Neural progenitor cell (in vitro differentiated cells): ENCODE data around the gene SLC43A2. TPM values are rescaled to one million over a fixed set of nuclear protein-coding genes. Genes with fewer than 3 reads are reported as not detected.

Experiments used
- DNase-seq: peaks from one replicate; pipeline ENCODE4 v3.0.0-alpha.2; 2016; ENCODE audit warnings: low spot score
- H2AFZ ChIP-seq: fragments of 200-600 bp; sonication (generic); replicated peaks from 2 replicates; pipeline ENCODE4 v1.6.1; 2016; ENCODE audit warnings: antibody characterized with exemption
- H3F3A ChIP-seq: fragments of 200-600 bp; sonication (generic); 2 replicates; pipeline ENCODE4 v1.6.1; 2016; ENCODE audit warnings: antibody characterized with exemption, low read depth
- H3K27ac ChIP-seq: fragments of 200-600 bp; sonication (generic); 2 replicates; pipeline ENCODE4 v1.5.1; 2016; ENCODE audit warnings: mild to moderate bottlenecking
- H3K27me3 ChIP-seq: fragments of 200-600 bp; sonication (generic); 2 replicates; pipeline ENCODE4 v1.6.1; 2016; ENCODE audit warnings: mild to moderate bottlenecking, moderate library complexity
- H3K36me3 ChIP-seq: fragments of 200-600 bp; sonication (generic); 2 replicates; pipeline ENCODE4 v1.5.1; 2016
- H3K4me1 ChIP-seq: fragments of 200-600 bp; sonication (generic); 2 replicates; pipeline ENCODE4 v1.6.1; 2016; ENCODE audit warnings: mixed run types
- H3K4me2 ChIP-seq: fragments of 200-600 bp; sonication (generic); 2 replicates; pipeline ENCODE4 v1.6.1; 2016
- H3K4me3 ChIP-seq: fragments of 200-600 bp; sonication (generic); 2 replicates; pipeline ENCODE4 v1.5.1; 2016
- H3K79me2 ChIP-seq: fragments of 200-600 bp; sonication (generic); 2 replicates; pipeline ENCODE4 v1.6.1; 2016; ENCODE audit warnings: low read depth
- H3K9ac ChIP-seq: fragments of 200-600 bp; sonication (generic); 2 replicates; pipeline ENCODE4 v1.6.1; 2016
- H3K9me3 ChIP-seq: fragments of 200-600 bp; sonication (generic); 2 replicates; pipeline ENCODE4 v1.5.1; 2016; ENCODE audit warnings: low read depth
- H4K20me1 ChIP-seq: fragments of 200-600 bp; sonication (generic); 2 replicates; pipeline ENCODE4 v1.6.1; 2016; ENCODE audit warnings: low read depth
- H3K27ac Mint-ChIP-seq: 3 replicates; pipeline ENCODE4 v1.8.0; 2021; ENCODE audit warnings: mixed read lengths
- H3K27me3 Mint-ChIP-seq: 2 replicates; pipeline ENCODE4 v1.8.0; 2022; ENCODE audit warnings: low read depth, mild to moderate bottlenecking, inconsistent platforms, moderate library complexity, mixed read lengths; ENCODE audit not compliant: insufficient read depth
- H3K36me3 Mint-ChIP-seq: 3 replicates; pipeline ENCODE4 v1.8.0; 2021; ENCODE audit warnings: mixed read lengths
- H3K4me1 Mint-ChIP-seq: 3 replicates; pipeline ENCODE4 v1.8.0; 2021; ENCODE audit warnings: mixed read lengths
- H3K4me3 Mint-ChIP-seq: 3 replicates; pipeline ENCODE4 v1.8.0; 2021; ENCODE audit warnings: mild to moderate bottlenecking, moderate library complexity, mixed read lengths
- H3K9me3 Mint-ChIP-seq: 3 replicates; pipeline ENCODE4 v1.8.0; 2020; ENCODE audit warnings: mixed read lengths
- CTCF ChIP-seq: fragments of 200-600 bp; sonication (generic); IDR thresholded peaks from 2 replicates; pipeline ENCODE4 v1.5.1; 2017; ENCODE audit warnings: antibody characterized with exemption, mild to moderate bottlenecking
- EZH2 ChIP-seq: fragments of 200-600 bp; sonication (generic); IDR thresholded peaks from 2 replicates; pipeline ENCODE4 v1.6.1; 2017; ENCODE audit warnings: antibody characterized with exemption, mild to moderate bottlenecking, moderate library complexity
- EZH2phosphoT487 ChIP-seq: fragments of 200-600 bp; sonication (generic); IDR thresholded peaks from 2 replicates; pipeline ENCODE4 v1.6.1; 2017; ENCODE audit warnings: antibody characterized with exemption
- small RNA-seq: library from RNA; depleted of rRNA; stranded (forward); fragments of <200 nt; gene quantifications from one replicate; pipeline ENCODE3, GENCODE V24; 2015
- total RNA-seq: library from RNA; depleted of rRNA; stranded (reverse); fragments of >200 nt; gene quantifications from 2 replicates; pipeline ENCODE4 v1.2.3, GENCODE V29; 2015; ENCODE audit warnings: low replicate concordance

The SLC43A2 gene
- total RNA-seq, 1 donor from 2014 or later: 6.8 TPM

DNA sequence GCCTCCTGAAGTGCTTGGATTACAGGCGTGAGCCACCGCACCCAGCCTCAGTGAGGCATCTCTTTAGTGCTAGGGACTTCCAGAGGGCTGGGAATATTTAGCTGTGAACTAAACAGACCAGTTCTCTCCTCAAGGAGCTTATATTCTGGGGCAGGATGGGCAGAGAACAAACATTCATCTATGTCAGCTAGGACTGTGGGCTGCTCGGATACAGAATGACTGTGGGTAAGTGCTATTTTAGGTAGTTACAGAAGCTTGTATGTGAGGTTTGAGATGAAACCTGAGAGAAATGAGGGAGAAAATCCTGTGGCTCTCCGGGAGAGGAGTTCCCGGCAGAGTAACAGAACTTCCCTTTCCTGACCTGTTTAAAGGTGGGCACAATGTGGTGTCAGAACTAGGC is 106.0 kb downstream of the SLC43A2 start:
- no peaks in the 10 kb centered on the region for H4K20me1 ChIP-seq
- no peak for TF ChIP-seq CTCF
- TF ChIP-seq EZH2phosphoT487: no peak
- TF ChIP-seq EZH2: no peak
- peaks cover 2% of the 10 kb centered on the region for H3K4me1 ChIP-seq
- DNase-seq: no peak
- no peak overlapping the region for H3K9ac ChIP-seq
- H3K27me3 Mint-ChIP-seq: no peaks in the 10 kb centered on the region
- H3K79me2 ChIP-seq: peaks cover 8% of the 10 kb centered on the region
- no peak overlapping the region for H3K27ac Mint-ChIP-seq
- H2AFZ ChIP-seq: no peak overlapping the region
- H3K9me3 Mint-ChIP-seq: no peaks in the 10 kb centered on the region
- peaks cover 8% of the 10 kb centered on the region for H3K36me3 Mint-ChIP-seq
- no peak overlapping the region for H3K27ac ChIP-seq
- H3F3A ChIP-seq: peaks cover 27% of the 10 kb centered on the region
- H3K36me3 ChIP-seq: no peaks in the 10 kb centered on the region
- H3K4me3 ChIP-seq: no peak overlapping the region
- H3K9me3 ChIP-seq: no peaks in the 10 kb centered on the region
- no peak overlapping the region for H3K4me3 Mint-ChIP-seq
- H3K27me3 ChIP-seq: no peaks in the 10 kb centered on the region
- peaks cover 2% of the 10 kb centered on the region for H3K4me1 Mint-ChIP-seq
- no peak overlapping the region for H3K4me2 ChIP-seq

DNA sequence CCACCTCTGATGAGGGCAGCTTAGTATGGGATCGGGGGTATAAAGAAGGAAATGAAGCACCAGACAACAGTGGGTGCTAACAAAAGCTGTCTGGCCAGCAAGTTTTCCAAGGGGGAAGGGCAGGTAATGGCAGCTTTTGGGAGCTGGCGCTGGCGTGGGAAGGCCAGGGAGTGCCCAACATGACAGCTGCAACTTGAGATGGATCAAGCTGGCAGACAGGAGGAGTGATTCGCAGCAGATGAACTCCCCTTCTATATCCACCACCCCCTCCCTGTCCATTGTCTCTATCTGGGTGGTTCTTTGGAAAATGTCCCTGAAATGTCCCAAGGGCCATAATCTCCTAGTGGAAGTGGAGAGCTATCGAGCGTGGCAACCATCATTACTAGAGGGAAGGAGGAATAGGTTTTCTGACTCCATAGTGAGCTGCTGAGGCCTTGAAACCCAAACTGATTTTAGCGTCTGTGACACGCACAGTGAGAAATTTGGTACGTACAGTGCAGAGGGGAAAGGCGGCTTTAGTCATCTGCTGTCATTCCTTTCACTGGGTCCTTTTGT is 107.5 kb downstream of the SLC43A2 start:
- Histone ChIP-seq H3K27me3 (no peaks in the 10 kb centered on the region), H3F3A (peaks cover 33% of the 10 kb centered on the region), H3K79me2 (peaks cover 16% of the 10 kb centered on the region), H2AFZ (no peak overlapping the region), H3K4me1 (peaks cover 5% of the 10 kb centered on the region), H3K27ac (no peak overlapping the region), H3K9ac (no peak overlapping the region), H3K36me3 (no peaks in the 10 kb centered on the region), H3K4me2 (no peak overlapping the region), H3K4me3 (no peak overlapping the region), H3K9me3 (no peaks in the 10 kb centered on the region), H4K20me1 (no peaks in the 10 kb centered on the region)
- Mint-ChIP-seq H3K27ac (no peak overlapping the region), H3K4me1 (peaks cover 5% of the 10 kb centered on the region), H3K4me3 (no peak overlapping the region), H3K36me3 (peaks cover 8% of the 10 kb centered on the region), H3K9me3 (no peaks in the 10 kb centered on the region), H3K27me3 (no peaks in the 10 kb centered on the region)
- TF ChIP-seq CTCF: no peak
- no peak for TF ChIP-seq EZH2
- TF ChIP-seq EZH2phosphoT487: no peak
- no peak for DNase-seq

GRCh38 chr17:1519678-1520077 is 109.0 kb downstream of the SLC43A2 start:
- Histone ChIP-seq H3K27ac (no peak overlapping the region), H3K36me3 (no peaks in the 10 kb centered on the region), H3K27me3 (no peaks in the 10 kb centered on the region), H3K9me3 (no peaks in the 10 kb centered on the region), H4K20me1 (peaks cover 5% of the 10 kb centered on the region), H3K9ac (no peak overlapping the region), H3K79me2 (peaks cover 24% of the 10 kb centered on the region), H2AFZ (no peak overlapping the region), H3K4me2 (no peak overlapping the region), H3K4me1 (peaks cover 12% of the 10 kb centered on the region), H3F3A (peaks cover 46% of the 10 kb centered on the region), H3K4me3 (no peak overlapping the region)
- Mint-ChIP-seq H3K9me3 (no peaks in the 10 kb centered on the region), H3K4me3 (no peak overlapping the region), H3K4me1 (peaks cover 15% of the 10 kb centered on the region), H3K27ac (no peak overlapping the region), H3K36me3 (peaks cover 8% of the 10 kb centered on the region), H3K27me3 (no peaks in the 10 kb centered on the region)
- DNase-seq: no peak
- TF ChIP-seq CTCF (no peak), EZH2phosphoT487 (no peak), EZH2 (no peak)

Small RNAs within 50 kb of the gene (small RNA-seq; reads per million reads assigned to genes)
- not detected for gene RN7SL105P

Other genes with a start within 250 kb of the SLC43A2 start
- gene YWHAE, start 228.6 kb downstream of the SLC43A2 start, total RNA-seq: 1,602 and 2,181 TPM in 2 replicates
- gene CRK, start 172.6 kb downstream of the SLC43A2 start, total RNA-seq: 52.2 and 59.6 TPM in 2 replicates
- 28.7 and 40.6 TPM in 2 replicates for gene MYO1C, start 136.1 kb downstream of the SLC43A2 start, total RNA-seq
- 11.7 and 20.9 TPM in 2 replicates for gene INPP5K, start 112.2 kb downstream of the SLC43A2 start, total RNA-seq
- gene PITPNA, start 66.0 kb downstream of the SLC43A2 start, total RNA-seq: 25.3 and 29.6 TPM in 2 replicates
- 1.1 TPM in 1 of 2 replicates, not detected in the other for gene SCARF1, start 16.9 kb upstream of the SLC43A2 start, total RNA-seq
- gene RILP, start 21.0 kb upstream of the SLC43A2 start, total RNA-seq: 0.13 and 2.8 TPM in 2 replicates
- gene PRPF8, start 56.0 kb upstream of the SLC43A2 start, total RNA-seq: 119 and 173 TPM in 2 replicates
- 0.15 and 0.28 TPM in 2 replicates for gene TLCD2, start 81.5 kb upstream of the SLC43A2 start, total RNA-seq
- 1.9 and 10.4 TPM in 2 replicates for gene WDR81, start 95.9 kb upstream of the SLC43A2 start, total RNA-seq
- 0.59 TPM in 1 of 2 replicates, not detected in the other for gene SERPINF2, start 114.0 kb upstream of the SLC43A2 start, total RNA-seq
- 57.9 and 93.5 TPM in 2 replicates for gene SERPINF1, start 133.2 kb upstream of the SLC43A2 start, total RNA-seq
- gene SMYD4, start 201.1 kb upstream of the SLC43A2 start, total RNA-seq: 24.0 and 24.4 TPM in 2 replicates
- gene RPA1, start 201.2 kb upstream of the SLC43A2 start, total RNA-seq: 78.5 and 94.4 TPM in 2 replicates